H1 (cell line): ENCODE results near the gene IQGAP3. TPM values are rescaled to one million over a fixed set of nuclear protein-coding genes. Genes with fewer than 3 reads are reported as not detected.

ENCODE experiments used
- CTCF ChIA-PET: fragments of 300-600 bp; sonication (Branson Sonifier 250); formaldehyde crosslinking; loops from one replicate; lab custom pipeline; 2021; ENCODE audit not compliant: partially characterized antibody; lab: Charles Lee
- POLR2A ChIA-PET: fragments of 300-600 bp; sonication (Branson Sonifier 250); formaldehyde crosslinking; loops from one replicate; lab custom pipeline; 2021; ENCODE audit warnings: inconsistent platforms; ENCODE audit not compliant: partially characterized antibody; lab: Charles Lee
- DNase-seq, 2 experiments: peaks; one replicate each; pipeline versions ENCODE4 v3.0.0 to v3.0.0-alpha.2; 2010 to 2022; ENCODE audit warnings: low spot score in 2 of 2, low read depth in 1 of 2, mixed read lengths in 1 of 2
- FAIRE-seq: peaks from 2 replicates; lab custom pipeline; 2011; peaks lifted over from hg19 to GRCh38; lab: Jason Lieb, UNC
- H2AFZ ChIP-seq: 2 replicates; pipeline ENCODE4 v1.8.1; 2012; ENCODE audit warnings: low read length, inconsistent platforms
- H2AK5ac ChIP-seq: 2 replicates; pipeline ENCODE4 v1.6.1; 2013; ENCODE audit warnings: low read depth, low read length
- H2BK120ac ChIP-seq: replicated peaks from 2 replicates; pipeline ENCODE3; 2013; ENCODE audit warnings: low read depth, low read length, inconsistent platforms
- H2BK12ac ChIP-seq: 2 replicates; pipeline ENCODE4 v1.6.1; 2013; ENCODE audit warnings: low read depth, low read length
- H2BK15ac ChIP-seq: 2 replicates; pipeline ENCODE4 v1.6.1; 2013; ENCODE audit warnings: low read length
- H2BK20ac ChIP-seq: 2 replicates; pipeline ENCODE4 v1.6.1; 2013; ENCODE audit warnings: low read length
- H2BK5ac ChIP-seq: 2 replicates; pipeline ENCODE4 v1.6.1; 2013; ENCODE audit warnings: low read depth, low read length
- H3K14ac ChIP-seq: 2 replicates; pipeline ENCODE4 v1.6.1; 2013; ENCODE audit warnings: inconsistent platforms; ENCODE audit not compliant: insufficient read length
- H3K18ac ChIP-seq: 2 replicates; pipeline ENCODE4 v1.6.1; 2013; ENCODE audit warnings: low read length; ENCODE audit errors: extremely low read depth
- H3K23ac ChIP-seq: 2 replicates; pipeline ENCODE4 v1.6.1; 2013; ENCODE audit warnings: inconsistent platforms; ENCODE audit not compliant: insufficient read length
- H3K23me2 ChIP-seq: 2 replicates; pipeline ENCODE4 v1.6.1; 2013; ENCODE audit warnings: low read depth, low read length
- H3K27ac ChIP-seq: 2 replicates; pipeline ENCODE4 v1.6.1; 2011; ENCODE audit warnings: low read depth, low read length, inconsistent platforms
- H3K27me3 ChIP-seq, 4 experiments: replicated peaks in 1 of 4; 1 replicate in 1 of 4; 2 replicates in 3 of 4; pipeline versions ENCODE4 v1.6.1 to v1.8.1; 2011 to 2013; ENCODE audit warnings: low read length in 3 of 4, mild to moderate bottlenecking in 3 of 4, inconsistent platforms in 2 of 4, mixed read lengths in 2 of 4, moderate library complexity in 1 of 4; ENCODE audit not compliant: control insufficient read depth in 3 of 4, insufficient read depth in 3 of 4; ENCODE audit errors: extremely low read depth in 1 of 4
- H3K36me3 ChIP-seq, 4 experiments: 2 replicates each; pipeline versions ENCODE4 v1.6.1 to v1.8.1; 2011 to 2013; ENCODE audit warnings: mild to moderate bottlenecking in 4 of 4, low read length in 3 of 4, moderate library complexity in 2 of 4, control low read depth in 1 of 4, inconsistent platforms in 1 of 4; ENCODE audit not compliant: insufficient read depth in 4 of 4, control insufficient read depth in 2 of 4
- H3K4ac ChIP-seq: replicated peaks from 2 replicates; pipeline ENCODE3; 2013; ENCODE audit warnings: low read length, low read depth, mixed read lengths, inconsistent platforms; ENCODE audit not compliant: insufficient read length
- H3K4me1 ChIP-seq, 4 experiments: replicated peaks in 1 of 4; 1 replicate in 1 of 4; 2 replicates in 3 of 4; pipeline versions ENCODE4 v1.6.1 to v1.8.1; 2011 to 2013; ENCODE audit warnings: low read length in 3 of 4, inconsistent platforms in 2 of 4, mixed read lengths in 1 of 4; ENCODE audit not compliant: insufficient read depth in 4 of 4, control insufficient read depth in 3 of 4
- H3K4me2 ChIP-seq, 2 experiments: 2 replicates each; pipeline versions ENCODE4 v1.6.1 to v1.8.1; 2011 to 2013; ENCODE audit warnings: low read depth in 2 of 2, low read length in 2 of 2, control low read depth in 1 of 2, inconsistent platforms in 1 of 2, mild to moderate bottlenecking in 1 of 2; ENCODE audit not compliant: insufficient read depth in 1 of 2
- H3K4me3 ChIP-seq, 4 experiments: fragments of 200-600, 300-600 bp in 1 of 4; sonication (generic), shearing (Covaris generic), sonication (Bioruptor Twin) in 1 of 4; 2 replicates each; pipeline versions ENCODE4 v1.5.1 to v1.8.1; 2011 to 2016; ENCODE audit warnings: low read length in 4 of 4, low read depth in 3 of 4, control low read depth in 2 of 4, inconsistent platforms in 2 of 4, mild to moderate bottlenecking in 2 of 4, mixed read lengths in 1 of 4, moderate library complexity in 1 of 4; ENCODE audit not compliant: insufficient read depth in 2 of 4; ENCODE audit errors: extremely low read depth in 1 of 4
- H3K56ac ChIP-seq: replicated peaks from 2 replicates; pipeline ENCODE3; 2013; ENCODE audit warnings: low read depth, mild to moderate bottlenecking, mixed read lengths, low read length, inconsistent platforms; ENCODE audit not compliant: insufficient read length
- H3K79me1 ChIP-seq: 2 replicates; pipeline ENCODE4 v1.6.1; 2013; ENCODE audit warnings: low read depth, low read length, control low read depth
- H3K79me2 ChIP-seq, 2 experiments: 2 replicates each; pipeline versions ENCODE4 v1.6.1 to v1.8.1; 2012 to 2013; ENCODE audit warnings: low read length in 2 of 2, mild to moderate bottlenecking in 2 of 2, inconsistent platforms in 1 of 2; ENCODE audit not compliant: insufficient read depth in 2 of 2, control insufficient read depth in 1 of 2
- H3K9ac ChIP-seq, 4 experiments: replicated peaks in 1 of 4; 1 replicate in 1 of 4; 2 replicates in 3 of 4; pipeline versions ENCODE4 v1.6.1 to v1.8.1; 2011 to 2013; ENCODE audit warnings: low read depth in 3 of 4, low read length in 3 of 4, control low read depth in 2 of 4, mild to moderate bottlenecking in 2 of 4, moderate library complexity in 2 of 4, inconsistent platforms in 1 of 4; ENCODE audit errors: extremely low read depth in 1 of 4
- H3K9me3 ChIP-seq, 2 experiments: 2 replicates each; pipeline versions ENCODE4 v1.6.1 to v1.8.1; 2012 to 2013; ENCODE audit warnings: mild to moderate bottlenecking in 2 of 2, moderate library complexity in 2 of 2, control low read depth in 1 of 2, inconsistent platforms in 1 of 2, low read depth in 1 of 2, low read length in 1 of 2, mixed read lengths in 1 of 2; ENCODE audit not compliant: insufficient read depth in 2 of 2
- H4K20me1 ChIP-seq, 2 experiments: replicated peaks in 1 of 2; 2 replicates each; pipeline versions ENCODE3 to v1.8.1; 2011 to 2013; ENCODE audit warnings: inconsistent platforms in 2 of 2, low read length in 2 of 2, mild to moderate bottlenecking in 1 of 2; ENCODE audit not compliant: insufficient read depth in 2 of 2, control insufficient read depth in 1 of 2
- H4K5ac ChIP-seq: 2 replicates; pipeline ENCODE4 v1.6.1; 2013; ENCODE audit warnings: low read length, low read depth, mixed read lengths, inconsistent platforms; ENCODE audit not compliant: insufficient read length
- H4K8ac ChIP-seq: 2 replicates; pipeline ENCODE4 v1.8.0; 2013; ENCODE audit warnings: mild to moderate bottlenecking, moderate library complexity, low read length, inconsistent platforms; ENCODE audit not compliant: insufficient read depth; ENCODE audit errors: extremely low read depth
- H4K91ac ChIP-seq: replicated peaks from 2 replicates; pipeline ENCODE3; 2013; ENCODE audit warnings: low read length, mixed read lengths, inconsistent platforms; ENCODE audit not compliant: insufficient read length
- CREB1 ChIP-seq: IDR thresholded peaks from 2 replicates; pipeline ENCODE4 v1.6.1; 2012; ENCODE audit warnings: inconsistent platforms
- POLR2AphosphoS5 ChIP-seq: IDR thresholded peaks from 2 replicates; pipeline ENCODE4 v1.6.1; 2011; ENCODE audit warnings: low read depth, low read length
- RAD21 ChIP-seq, 2 experiments: IDR thresholded peaks in 1 of 2; conservative IDR thresholded peaks in 1 of 2; 2 replicates each; pipeline ENCODE4 v1.6.1; 2011; ENCODE audit warnings: low read depth in 2 of 2, low read length in 2 of 2, improper control_type of control experiment in 1 of 2, inconsistent platforms in 1 of 2, mild to moderate bottlenecking in 1 of 2, moderate library complexity in 1 of 2
- SP1 ChIP-seq: IDR thresholded peaks from 2 replicates; pipeline ENCODE4 v1.6.1; 2011; ENCODE audit warnings: low read depth, low read length
- SRF ChIP-seq: IDR thresholded peaks from 2 replicates; pipeline ENCODE4 v1.6.1; 2011; ENCODE audit warnings: mild to moderate bottlenecking, low read depth, low read length, moderate library complexity
- TAF1 ChIP-seq: IDR thresholded peaks from 2 replicates; pipeline ENCODE4 v1.6.1; 2011; ENCODE audit warnings: mild to moderate bottlenecking, low read depth, low read length
- WGBS, 2 experiments: shearing (Covaris generic) in 1 of 2; methylation state at CpG; one replicate each; pipeline versions ENCODE4 v1.1.6 to v1.1.7; 2013 to 2015; ENCODE audit warnings: low lambda C conversion rate in 2 of 2, mixed read lengths in 2 of 2, inconsistent platforms in 1 of 2, low coverage in 1 of 2, missing lambda C conversion rate in 1 of 2; ENCODE audit not compliant: insufficient replicate concordance in 2 of 2, insufficient coverage in 1 of 2, insufficient read length in 1 of 2; ENCODE audit errors: extremely low coverage in 1 of 2, missing lambda C conversion rate in 1 of 2; 5-methylcytosine and 5-hydroxymethylcytosine counted together
- polyA plus RNA-seq, 7 experiments: library from polyadenylated mRNA; depleted of rRNA in 3 of 7; stranded (reverse) in 5 of 7; unstranded in 2 of 7; fragments of >200 nt in 5 of 7; fragments of 200-250 nt in 2 of 7; gene quantifications; 1 replicate in 5 of 7; 2 replicates in 1 of 7; 4 replicates in 1 of 7; pipeline versions ENCODE4 v1.2.1 to v1.2.3, GENCODE V29; 2011 to 2013; ENCODE audit warnings: missing spikeins in 2 of 7, mixed read lengths in 2 of 7
- total RNA-seq: library from RNA; stranded (reverse); fragmentation: NEBNext Ultra II Directional; extraction: Animal tissue kit (Norgen Biotek cat#: 25700); gene quantifications from 2 replicates; pipeline ENCODE4 v1.2.1, GENCODE V29; 2021

Gene IQGAP3
- total and polyA plus RNA-seq, 2 of the 8 experiments (the other 6 are each of a cell fraction or from before 2014, with no cell fraction given) = 14.6 to 22.3 TPM

DNA sequence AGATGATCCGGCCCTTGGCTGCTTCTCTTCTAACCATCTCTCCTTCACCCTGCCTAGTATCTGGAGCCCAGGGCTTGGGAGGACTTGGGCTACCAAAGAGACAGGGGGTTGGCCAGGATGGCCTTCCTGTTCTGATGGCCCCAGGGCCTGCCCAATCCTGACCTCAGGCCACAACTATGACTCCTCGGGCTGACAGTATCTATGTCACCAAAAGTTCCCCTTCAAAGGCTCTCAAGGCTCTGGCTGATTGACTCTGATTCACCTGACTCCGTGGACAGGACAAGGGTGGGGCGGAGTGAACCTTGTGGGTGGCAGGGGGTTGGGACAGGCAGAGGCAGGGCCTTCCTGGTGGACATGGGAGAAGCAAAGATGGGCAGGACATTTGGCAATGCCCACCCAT lies 84.5 kb downstream of the IQGAP3 start:
- Histone ChIP-seq H3K27ac (no peak overlapping the region), H2AFZ (no peak overlapping the region), H2BK12ac (no peak overlapping the region), H3K36me3 (no peaks in the 10 kb centered on the region), H4K91ac (no peak overlapping the region), H3K4me3 (no peak overlapping the region), H3K79me2 (peaks cover 0 to 66% of the 10 kb centered on the region in 2 experiments; a peak in 2 of 4 replicates), H2BK120ac (no peak overlapping the region), H3K79me1 (peaks cover 21% of the 10 kb centered on the region), H3K56ac (no peak overlapping the region), H2BK5ac (no peak overlapping the region), H3K14ac (no peak overlapping the region), H4K20me1 (peaks cover 3 to 19% of the 10 kb centered on the region in 2 experiments), H3K9me3 (no peaks in the 10 kb centered on the region), H2BK20ac (no peak overlapping the region), H3K4me2 (no peak overlapping the region), H2BK15ac (no peak overlapping the region), H3K27me3 (no peaks in the 10 kb centered on the region), H3K23me2 (no peaks in the 10 kb centered on the region; the same call in 1 of the 2 replicates), H2AK5ac (no peak overlapping the region), H3K9ac (no peak overlapping the region), H4K8ac (no peak overlapping the region), H3K4me1 (peaks cover 9 to 39% (median 25%) of the 10 kb centered on the region in 4 experiments), H3K4ac (no peak overlapping the region), H4K5ac (no peak overlapping the region), H3K23ac (no peak overlapping the region), H3K18ac (no peak overlapping the region)
- WGBS, 2 experiments = 81% methylated on average over 4 of the region's 4 CpGs; no CpG with 5 or more reads in 1 of the 2 experiments
- FAIRE-seq (no peak), DNase-seq (no peak)
- CTCF ChIA-PET = interaction anchor here (0.7 to 6.6 kb wide), 7 partner anchors 10 to 47 kb away, joined by 3 to 111 read pairs (median 4); partner anchors contain the start of gene MEF2D
- no peak for TF ChIP-seq RAD21 (IDR thresholded peaks at IDR 0.05 in 1 of 2, conservative IDR thresholded peaks at IDR 0.05 in 1 of 2; ENCODE audit: low read depth in 2 of 2, low read length in 2 of 2)
- TF ChIP-seq SP1 = no peak
- TF ChIP-seq CREB1 = no peak
- no peak for TF ChIP-seq TAF1
- TF ChIP-seq SRF = no peak
- no peak for TF ChIP-seq POLR2AphosphoS5
- POLR2A ChIA-PET = interaction anchor here (1.6 to 16.1 kb wide), 2 partner anchors 8 to 15 kb away, joined by 7 to 166 read pairs; partner anchors contain the start of gene MEF2D
